Mesendoderm (in vitro differentiated cells): ENCODE measurements around the gene PLXNA3.

Experiments used
- DNase-seq: peaks from one replicate; pipeline ENCODE4 v3.0.0; 2013
- H2AK5ac ChIP-seq: 2 replicates; pipeline ENCODE4 v1.6.1; 2013; ENCODE audit warnings: low read length, inconsistent platforms
- H2BK120ac ChIP-seq: 2 replicates; pipeline ENCODE4 v1.6.1; 2013; ENCODE audit warnings: low read depth, mild to moderate bottlenecking, low read length, moderate library complexity, mixed read lengths
- H2BK15ac ChIP-seq: replicated peaks from 2 replicates; pipeline ENCODE4 v1.6.1; 2013; ENCODE audit warnings: low read depth, mild to moderate bottlenecking, moderate library complexity
- H2BK5ac ChIP-seq: 2 replicates; pipeline ENCODE4 v1.6.1; 2013; ENCODE audit warnings: low read length, inconsistent platforms
- H3K18ac ChIP-seq: 2 replicates; pipeline ENCODE4 v1.6.1; 2013; ENCODE audit warnings: mild to moderate bottlenecking, low read length, mixed read lengths
- H3K23ac ChIP-seq: one replicate; pipeline ENCODE4 v1.6.1; 2013; ENCODE audit warnings: low read length
- H3K27ac ChIP-seq: 2 replicates; pipeline ENCODE4 v1.5.1; 2013; ENCODE audit warnings: low read depth, mild to moderate bottlenecking, inconsistent platforms, low read length, moderate library complexity
- H3K27me3 ChIP-seq: 2 replicates; pipeline ENCODE4 v1.6.1; 2013; ENCODE audit warnings: low read length, control low read depth, mild to moderate bottlenecking, inconsistent platforms; ENCODE audit not compliant: insufficient read depth, poor library complexity
- H3K36me3 ChIP-seq: 2 replicates; pipeline ENCODE4 v1.6.1; 2013; ENCODE audit warnings: low read length, inconsistent platforms; ENCODE audit not compliant: control insufficient read depth, insufficient read depth
- H3K4ac ChIP-seq: one replicate; pipeline ENCODE4 v1.6.1; 2013; ENCODE audit warnings: low read depth, mild to moderate bottlenecking, low read length, moderate library complexity
- H3K4me1 ChIP-seq: 2 replicates; pipeline ENCODE4 v1.6.1; 2013; ENCODE audit warnings: low read depth, low read length, inconsistent platforms; ENCODE audit not compliant: control insufficient read depth
- H3K4me2 ChIP-seq: 2 replicates; pipeline ENCODE4 v1.6.1; 2013; ENCODE audit warnings: low read length
- H3K4me3 ChIP-seq: 2 replicates; pipeline ENCODE4 v1.5.1; 2013; ENCODE audit warnings: mild to moderate bottlenecking, low read length
- H3K56ac ChIP-seq: one replicate; pipeline ENCODE4 v1.6.1; 2013; ENCODE audit warnings: low read length
- H3K79me1 ChIP-seq: 2 replicates; pipeline ENCODE4 v1.6.1; 2013; ENCODE audit warnings: low read length, inconsistent platforms
- H3K79me2 ChIP-seq: 2 replicates; pipeline ENCODE4 v1.6.1; 2013; ENCODE audit warnings: mild to moderate bottlenecking, low read length; ENCODE audit not compliant: control insufficient read depth, insufficient read depth
- H3K9ac ChIP-seq: 2 replicates; pipeline ENCODE4 v1.6.1; 2013; ENCODE audit warnings: low read length, inconsistent platforms
- H4K5ac ChIP-seq: one replicate; pipeline ENCODE4 v1.6.1; 2013; ENCODE audit warnings: low read length
- H4K8ac ChIP-seq: one replicate; pipeline ENCODE4 v1.6.1; 2013; ENCODE audit warnings: low read depth, mild to moderate bottlenecking, control low read depth, low read length, moderate library complexity
- WGBS: extraction: QIAGEN DNeasy Blood & Tissue Kit; methylation state at CpG from one replicate; pipeline ENCODE4 v1.1.7; 2013; ENCODE audit warnings: low lambda C conversion rate, missing lambda C conversion rate; ENCODE audit not compliant: insufficient coverage; ENCODE audit errors: extremely low coverage; 5-methylcytosine and 5-hydroxymethylcytosine counted together

PLXNA3 gene

GRCh38 chrX:154436374-154436982 is 21.6 kb upstream of the PLXNA3 start:
- H4K5ac ChIP-seq, result no peak overlapping the region
- no peak overlapping the region for H2BK5ac ChIP-seq
- H3K36me3 ChIP-seq, result peaks cover 2% of the 10 kb centered on the region
- no CpG with 5 or more reads among the region's 78 CpGs for WGBS
- H3K56ac ChIP-seq, result peak overlapping the region; percentile 82
- peak overlapping the region; percentile 26 for H3K4me3 ChIP-seq
- H2AK5ac ChIP-seq, result no peak overlapping the region
- H3K18ac ChIP-seq, result peak overlapping the region; percentile 98
- peak; percentile 60 for DNase-seq
- H3K79me1 ChIP-seq, result peaks cover 5% of the 10 kb centered on the region
- H3K27me3 ChIP-seq, result no peaks in the 10 kb centered on the region
- peak overlapping the region; percentile 86 for H3K9ac ChIP-seq
- H2BK120ac ChIP-seq, result no peak overlapping the region
- H3K4me2 ChIP-seq, result peak overlapping the region; percentile 34
- peak overlapping the region; percentile 92 for H3K4ac ChIP-seq
- peaks cover 17% of the 10 kb centered on the region for H3K79me2 ChIP-seq
- H3K4me1 ChIP-seq, result no peaks in the 10 kb centered on the region
- H3K23ac ChIP-seq, result no peak overlapping the region
- no peak overlapping the region for H2BK15ac ChIP-seq
- peak overlapping the region; percentile 87 for H3K27ac ChIP-seq
- no peak overlapping the region for H4K8ac ChIP-seq

- no peak within 1 kb of the TSS for H2BK120ac ChIP-seq
- H4K5ac ChIP-seq, result no peak within 1 kb of the TSS
- H3K27me3 ChIP-seq, result no peaks in the 10 kb centered on the region
- H2AK5ac ChIP-seq, result no peak within 1 kb of the TSS
- peak within 1 kb of the TSS; percentile 39 for H3K4me2 ChIP-seq
- no peak within 1 kb of the TSS for H2BK15ac ChIP-seq
- H3K23ac ChIP-seq, result no peak within 1 kb of the TSS
- H3K79me2 ChIP-seq, result peaks cover 17% of the 10 kb centered on the region
- H2BK5ac ChIP-seq, result no peak within 1 kb of the TSS
- peaks cover 2% of the 10 kb centered on the region for H3K36me3 ChIP-seq
- no peaks in the 10 kb centered on the region for H3K4me1 ChIP-seq
- no CpG with 5 or more reads among the region's 93 CpGs for WGBS
- peak; percentile 52 for DNase-seq
- peaks cover 5% of the 10 kb centered on the region for H3K79me1 ChIP-seq
- H3K4ac ChIP-seq, result peak within 1 kb of the TSS; percentile 92
- H3K56ac ChIP-seq, result peak within 1 kb of the TSS; percentile 93
- peak within 1 kb of the TSS; percentile 86 for H3K9ac ChIP-seq
- H4K8ac ChIP-seq, result no peak within 1 kb of the TSS
- H3K4me3 ChIP-seq, result peak within 1 kb of the TSS; percentile 68
- peak within 1 kb of the TSS; percentile 87 for H3K27ac ChIP-seq
- peak within 1 kb of the TSS; percentile 98 for H3K18ac ChIP-seq
Measured at GRCh38 chrX:154436983-154437752, 20.9 kb upstream of the PLXNA3 start, which contains the start of gene GDI1. TSS of gene GDI1 (plus strand) at chrX:154437154. CDS start at chrX:154437255, 101 bp downstream.

- H3K36me3 ChIP-seq, result peaks cover 2% of the 10 kb centered on the region
Measured at GRCh38 chrX:154437971-154438893, 19.8 kb upstream of the PLXNA3 start.

GRCh38 chrX:154439841-154440240 is 18.2 kb upstream of the PLXNA3 start:
- Histone ChIP-seq H3K4me1 (no peaks in the 10 kb centered on the region), H3K36me3 (peaks cover 2% of the 10 kb centered on the region), H3K27me3 (no peaks in the 10 kb centered on the region), H3K79me2 (peaks cover 17% of the 10 kb centered on the region), H4K5ac (no peak overlapping the region), H3K4me3 (no peak overlapping the region), H3K27ac (no peak overlapping the region), H2BK120ac (no peak overlapping the region), H3K9ac (no peak overlapping the region), H3K4ac (no peak overlapping the region), H2BK15ac (no peak overlapping the region), H3K79me1 (peaks cover 5% of the 10 kb centered on the region), H2BK5ac (no peak overlapping the region), H2AK5ac (no peak overlapping the region), H3K56ac (no peak overlapping the region), H3K18ac (no peak overlapping the region), H4K8ac (no peak overlapping the region), H3K4me2 (no peak overlapping the region), H3K23ac (no peak overlapping the region)
- no CpG with 5 or more reads among the region's 18 CpGs for WGBS
- DNase-seq, result no peak

More at GRCh38 chrX:154437971-154438893, 19.8 kb upstream of the PLXNA3 start:
- Histone ChIP-seq H3K23ac (no peak overlapping the region), H3K27me3 (no peaks in the 10 kb centered on the region), H3K4me3 (peak overlapping the region; percentile 61), H3K27ac (no peak overlapping the region), H3K79me2 (peaks cover 17% of the 10 kb centered on the region), H4K5ac (no peak overlapping the region), H2BK120ac (no peak overlapping the region), H3K4me1 (no peaks in the 10 kb centered on the region), H3K56ac (peak overlapping the region; percentile 88), H3K4ac (no peak overlapping the region), H3K18ac (no peak overlapping the region), H2BK15ac (no peak overlapping the region), H2BK5ac (no peak overlapping the region), H2AK5ac (no peak overlapping the region), H3K4me2 (peak overlapping the region; percentile 39), H4K8ac (no peak overlapping the region), H3K9ac (peak overlapping the region; percentile 86), H3K79me1 (peaks cover 5% of the 10 kb centered on the region)
- WGBS, result no CpG with 5 or more reads among the region's 28 CpGs
- DNase-seq, result no peak

DNA sequence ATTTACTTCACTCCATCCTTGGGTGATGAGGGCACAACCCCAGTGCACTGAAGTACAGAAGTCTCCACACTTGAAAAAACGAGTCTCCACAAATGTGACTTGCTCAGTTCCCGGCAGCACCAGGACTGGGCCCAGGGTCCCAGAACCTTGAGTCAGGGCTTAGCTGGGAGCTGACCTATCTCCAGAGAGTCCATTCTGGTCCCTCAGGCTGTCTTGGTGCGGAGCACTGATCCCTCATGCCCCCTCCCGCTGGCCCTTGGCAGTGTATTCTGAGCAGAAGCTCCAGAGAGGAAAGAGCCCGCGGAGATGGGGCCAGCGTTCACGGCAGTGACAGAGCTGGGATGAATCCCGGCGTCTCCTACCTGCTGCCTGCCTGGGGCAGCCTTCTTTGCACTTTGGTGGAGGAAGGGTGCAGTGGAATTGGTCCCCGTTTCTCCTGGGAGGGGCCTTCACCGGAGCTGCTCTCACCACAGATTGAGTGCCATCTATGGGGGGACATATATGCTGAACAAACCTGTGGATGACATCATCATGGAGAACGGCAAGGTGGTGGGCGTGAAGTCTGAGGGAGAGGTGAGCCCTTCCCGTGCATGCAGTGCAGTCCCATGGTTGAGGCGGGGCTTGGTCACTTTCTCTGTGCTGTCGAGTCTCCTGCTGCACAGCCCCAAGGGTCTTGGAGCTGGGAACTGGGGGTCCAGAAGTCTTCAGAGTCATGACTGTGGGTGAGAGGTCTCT is 17.3 kb upstream of the PLXNA3 start:
- no peak overlapping the region for H3K18ac ChIP-seq
- H2BK5ac ChIP-seq, result no peak overlapping the region
- no peaks in the 10 kb centered on the region for H3K27me3 ChIP-seq
- no peaks in the 10 kb centered on the region for H3K4me1 ChIP-seq
- peaks cover 17% of the 10 kb centered on the region for H3K79me2 ChIP-seq
- H4K8ac ChIP-seq, result no peak overlapping the region
- peaks cover 5% of the 10 kb centered on the region for H3K79me1 ChIP-seq
- no peak overlapping the region for H3K4me3 ChIP-seq
- WGBS, result no CpG with 5 or more reads among the region's 17 CpGs
- no peak overlapping the region for H2BK120ac ChIP-seq
- no peak overlapping the region for H3K9ac ChIP-seq
- no peak overlapping the region for H2AK5ac ChIP-seq
- no peak for DNase-seq
- no peak overlapping the region for H3K56ac ChIP-seq
- no peak overlapping the region for H3K27ac ChIP-seq
- no peak overlapping the region for H3K4ac ChIP-seq
- H2BK15ac ChIP-seq, result no peak overlapping the region
- peaks cover 2% of the 10 kb centered on the region for H3K36me3 ChIP-seq
- no peak overlapping the region for H3K4me2 ChIP-seq
- no peak overlapping the region for H4K5ac ChIP-seq
- no peak overlapping the region for H3K23ac ChIP-seq
